ENCODE measurements around the gene SRPK2. TPM values are rescaled to one million over a fixed set of nuclear protein-coding genes. Genes with fewer than 3 reads are reported as not detected.

SRPK2 gene
- total RNA-seq, 1 experiment from 2014 or later: 54.4 TPM

DNA sequence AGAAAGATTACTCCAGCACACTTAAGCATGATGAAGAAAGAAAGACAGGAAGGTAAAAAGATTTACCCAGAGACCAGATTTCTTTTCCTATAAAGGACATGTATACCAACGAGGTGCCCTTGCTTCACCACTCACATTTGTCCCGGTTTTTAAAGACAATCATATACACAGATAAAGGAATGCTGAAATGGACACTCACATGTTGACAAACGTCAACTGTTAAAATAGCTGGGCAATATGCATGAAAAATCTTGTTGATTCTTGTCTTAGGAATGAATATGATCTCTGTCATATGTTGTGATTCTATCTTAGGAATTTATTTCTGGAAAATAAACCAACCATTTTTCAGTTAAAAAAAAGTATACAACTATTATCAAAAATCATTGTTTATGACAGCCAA is 158.2 kb downstream of the SRPK2 start:
- ChIA-PET POLR2A (interaction anchor here (0.6 to 4.3 kb wide), 11 partner anchors 9 to 262 kb away, joined by 3 to 39 read pairs (median 5); no protein-coding TSS in a partner anchor), CTCF (interaction anchor here (1.7 kb wide), 1 partner anchor 10 kb away, joined by 3 read pairs; no protein-coding TSS in a partner anchor)
- no peaks in the 10 kb centered on the region for H3K9me3 Mint-ChIP-seq (ENCODE audit: unreplicated experiment)
- peaks cover 19% of the 10 kb centered on the region for H3K36me3 Mint-ChIP-seq (ENCODE audit: insufficient read depth, unreplicated experiment)
- H3K27ac Mint-ChIP-seq (ENCODE audit: low read depth, unreplicated experiment): peak overlapping the region; percentile 66
- no TSS peak for BruUV-seq (replicated peaks)
- no peak for DNase-seq (ENCODE audit: unreplicated experiment)
- TF ChIP-seq, protein P1, sequence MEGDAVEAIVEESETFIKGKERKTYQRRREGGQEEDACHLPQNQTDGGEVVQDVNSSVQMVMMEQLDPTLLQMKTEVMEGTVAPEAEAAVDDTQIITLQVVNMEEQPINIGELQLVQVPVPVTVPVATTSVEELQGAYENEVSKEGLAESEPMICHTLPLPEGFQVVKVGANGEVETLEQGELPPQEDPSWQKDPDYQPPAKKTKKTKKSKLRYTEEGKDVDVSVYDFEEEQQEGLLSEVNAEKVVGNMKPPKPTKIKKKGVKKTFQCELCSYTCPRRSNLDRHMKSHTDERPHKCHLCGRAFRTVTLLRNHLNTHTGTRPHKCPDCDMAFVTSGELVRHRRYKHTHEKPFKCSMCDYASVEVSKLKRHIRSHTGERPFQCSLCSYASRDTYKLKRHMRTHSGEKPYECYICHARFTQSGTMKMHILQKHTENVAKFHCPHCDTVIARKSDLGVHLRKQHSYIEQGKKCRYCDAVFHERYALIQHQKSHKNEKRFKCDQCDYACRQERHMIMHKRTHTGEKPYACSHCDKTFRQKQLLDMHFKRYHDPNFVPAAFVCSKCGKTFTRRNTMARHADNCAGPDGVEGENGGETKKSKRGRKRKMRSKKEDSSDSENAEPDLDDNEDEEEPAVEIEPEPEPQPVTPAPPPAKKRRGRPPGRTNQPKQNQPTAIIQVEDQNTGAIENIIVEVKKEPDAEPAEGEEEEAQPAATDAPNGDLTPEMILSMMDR (IDR thresholded peaks at IDR 0.05; ENCODE audit: unreplicated experiment): no peak
- intact Hi-C loops (cut with micrococcal nuclease): no loop called here
- peaks cover 23% of the 10 kb centered on the region for H3K4me1 Mint-ChIP-seq (ENCODE audit: insufficient read depth, unreplicated experiment)
- H3K27me3 Mint-ChIP-seq (ENCODE audit: insufficient read depth, unreplicated experiment): no peaks in the 10 kb centered on the region
- H3K4me3 Mint-ChIP-seq (ENCODE audit: unreplicated experiment): no peak overlapping the region

DNA sequence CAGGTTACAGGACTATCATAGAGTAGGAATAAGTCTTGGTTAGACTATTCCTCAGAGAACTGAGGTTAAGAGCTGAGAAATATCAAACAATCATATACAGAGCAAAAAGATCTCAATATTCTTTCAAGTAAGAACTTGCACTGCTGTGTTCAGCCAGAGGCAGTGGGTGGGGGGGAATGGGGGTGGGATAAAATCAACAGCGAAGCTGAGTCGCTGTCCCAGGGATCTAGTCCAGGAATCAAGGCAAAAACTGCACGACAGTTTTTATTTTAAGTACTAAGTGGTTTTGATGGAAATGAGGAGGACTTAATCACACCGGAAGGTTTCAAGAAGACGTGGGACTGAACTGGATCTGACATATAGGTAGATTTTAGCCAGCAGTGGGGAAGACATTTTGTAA is 159.1 kb downstream of the SRPK2 start:
- Mint-ChIP-seq H3K27me3 (ENCODE audit: insufficient read depth, unreplicated experiment) (no peaks in the 10 kb centered on the region), H3K4me1 (ENCODE audit: insufficient read depth, unreplicated experiment) (peaks cover 31% of the 10 kb centered on the region), H3K9me3 (ENCODE audit: unreplicated experiment) (no peaks in the 10 kb centered on the region), H3K27ac (ENCODE audit: low read depth, unreplicated experiment) (peak overlapping the region; percentile 66), H3K36me3 (ENCODE audit: insufficient read depth, unreplicated experiment) (peaks cover 16% of the 10 kb centered on the region), H3K4me3 (ENCODE audit: unreplicated experiment) (no peak overlapping the region)
- ChIA-PET POLR2A (interaction anchor here (0.6 to 4.3 kb wide), 12 partner anchors 10 to 210 kb away, joined by 3 to 39 read pairs (median 4); partner anchors contain the start of gene SRPK2), CTCF (interaction anchor here (0.6 to 1.7 kb wide), 4 partner anchors 9 to 153 kb away, joined by 3 to 5 read pairs (median 3); no protein-coding TSS in a partner anchor)
- intact Hi-C loops (cut with micrococcal nuclease): loop anchor here (5.0 kb wide), 1 partner anchor 38 kb away; no protein-coding TSS in a partner anchor
- BruUV-seq (replicated peaks): no TSS peak
- no peak for DNase-seq (ENCODE audit: unreplicated experiment)
- TF ChIP-seq, protein P1 (IDR thresholded peaks at IDR 0.05; ENCODE audit: unreplicated experiment): no peak

DNA sequence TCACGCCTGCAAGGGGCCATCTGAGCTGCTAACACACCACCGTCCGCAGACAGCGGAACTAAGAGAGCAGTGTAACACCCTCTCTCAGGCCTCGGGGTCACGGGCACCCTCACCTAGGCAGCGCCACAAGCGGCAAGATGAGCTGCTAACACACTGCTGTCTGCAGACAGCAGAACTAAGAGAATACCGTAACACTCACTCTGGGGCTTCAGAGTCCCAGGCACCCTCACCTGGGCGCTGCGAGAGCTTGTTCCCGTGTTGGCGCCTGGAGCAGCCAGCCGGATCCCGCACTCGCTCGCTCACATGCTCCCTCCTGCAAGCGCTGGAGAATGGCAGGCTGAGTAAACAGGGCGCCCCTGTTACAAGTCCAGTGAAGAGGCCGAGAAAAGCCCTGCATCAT is 160.2 kb downstream of the SRPK2 start:
- no peaks in the 10 kb centered on the region for H3K9me3 Mint-ChIP-seq (ENCODE audit: unreplicated experiment)
- CTCF ChIA-PET: no interaction called here
- H3K27me3 Mint-ChIP-seq (ENCODE audit: insufficient read depth, unreplicated experiment): no peaks in the 10 kb centered on the region
- H3K4me1 Mint-ChIP-seq (ENCODE audit: insufficient read depth, unreplicated experiment): peaks cover 33% of the 10 kb centered on the region
- intact Hi-C loops (cut with micrococcal nuclease): loop anchor here (5.0 kb wide), 1 partner anchor 39 kb away; no protein-coding TSS in a partner anchor
- POLR2A ChIA-PET: interaction anchor here (0.7 to 4.3 kb wide), 3 partner anchors 9 to 39 kb away, joined by 3 to 39 read pairs (median 26); no protein-coding TSS in a partner anchor
- no peak for DNase-seq (ENCODE audit: unreplicated experiment)
- BruUV-seq (replicated peaks): no TSS peak
- TF ChIP-seq, protein P1 (IDR thresholded peaks at IDR 0.05; ENCODE audit: unreplicated experiment): no peak
- H3K36me3 Mint-ChIP-seq (ENCODE audit: insufficient read depth, unreplicated experiment): peaks cover 12% of the 10 kb centered on the region
- no peak overlapping the region for H3K27ac Mint-ChIP-seq (ENCODE audit: low read depth, unreplicated experiment)
- no peak overlapping the region for H3K4me3 Mint-ChIP-seq (ENCODE audit: unreplicated experiment)

DNA sequence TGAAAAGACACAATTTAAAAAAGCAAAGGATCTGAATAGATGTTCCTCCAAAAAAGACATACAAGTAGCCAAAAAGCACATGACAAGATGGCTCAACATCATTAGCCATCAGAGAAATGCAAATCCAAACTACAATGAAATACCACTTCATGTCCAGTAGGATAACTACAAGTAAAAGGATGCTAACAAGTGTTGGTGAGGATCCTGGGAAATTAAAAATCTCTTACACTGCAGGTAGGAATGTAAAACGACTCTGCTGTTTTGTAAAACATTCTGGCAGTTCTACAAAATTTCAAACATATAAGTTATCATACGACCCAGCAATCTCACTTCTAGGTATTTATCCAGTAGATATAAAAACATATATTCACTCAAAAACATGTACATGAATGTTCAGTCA is 161.3 kb downstream of the SRPK2 start:
- peaks cover 39% of the 10 kb centered on the region for H3K4me1 Mint-ChIP-seq (ENCODE audit: insufficient read depth, unreplicated experiment)
- intact Hi-C loops (cut with micrococcal nuclease): loop anchor here (5.0 kb wide), 1 partner anchor 40 kb away; no protein-coding TSS in a partner anchor

More for the DNA sequence above, 161.3 kb downstream of the SRPK2 start:
- Mint-ChIP-seq H3K4me3 (ENCODE audit: unreplicated experiment) (no peak overlapping the region), H3K27me3 (ENCODE audit: insufficient read depth, unreplicated experiment) (no peaks in the 10 kb centered on the region), H3K27ac (ENCODE audit: low read depth, unreplicated experiment) (no peak overlapping the region), H3K36me3 (ENCODE audit: insufficient read depth, unreplicated experiment) (peaks cover 12% of the 10 kb centered on the region), H3K9me3 (ENCODE audit: unreplicated experiment) (no peaks in the 10 kb centered on the region)
- DNase-seq (ENCODE audit: unreplicated experiment): no peak
- ChIA-PET POLR2A (no interaction called here), CTCF (no interaction called here)
- TF ChIP-seq, protein P1 (IDR thresholded peaks at IDR 0.05; ENCODE audit: unreplicated experiment): no peak
- no TSS peak for BruUV-seq (replicated peaks)

Measured in MCF 10A (cell line).